Neural cell (in vitro differentiated cells): ENCODE data around the gene NXNL2. TPM values are rescaled to one million over a fixed set of nuclear protein-coding genes. Genes with fewer than 3 reads are reported as not detected.

Experiments used
- H2AFZ ChIP-seq: fragments of 200-600, 300-800 bp; sonication (generic), shearing (Covaris generic); 2 replicates; pipeline ENCODE4 v1.6.0; 2014; ENCODE audit warnings: low read depth, mild to moderate bottlenecking, antibody characterized with exemption, low read length, moderate library complexity
- H3F3A ChIP-seq: fragments of 200-600 bp; shearing (Covaris generic); 2 replicates; pipeline ENCODE4 v1.6.1; 2016; ENCODE audit warnings: mild to moderate bottlenecking, moderate library complexity, mixed read lengths, antibody characterized with exemption, low read length; ENCODE audit not compliant: insufficient read depth, poor library complexity, severe bottlenecking
- H3K27ac ChIP-seq: fragments of 200-600, 300-800 bp; sonication (generic), shearing (Covaris generic); 2 replicates; pipeline ENCODE4 v1.5.1; 2014; ENCODE audit warnings: mild to moderate bottlenecking, low read length, moderate library complexity
- H3K27me3 ChIP-seq: fragments of 300-800, 200-600 bp; sonication (generic), shearing (Covaris generic); 2 replicates; pipeline ENCODE4 v1.6.0; 2014; ENCODE audit warnings: mild to moderate bottlenecking, low read depth, low read length, moderate library complexity; ENCODE audit not compliant: insufficient read depth
- H3K36me3 ChIP-seq: fragments of 300-800, 200-600 bp; sonication (generic), shearing (Covaris generic); 2 replicates; pipeline ENCODE4 v1.5.1; 2014; ENCODE audit warnings: mild to moderate bottlenecking, antibody characterized with exemption, low read length, moderate library complexity; ENCODE audit not compliant: insufficient read depth
- H3K4me2 ChIP-seq: fragments of 300-800, 200-600 bp; sonication (generic), shearing (Covaris generic); 2 replicates; pipeline ENCODE4 v1.6.0; 2014; ENCODE audit warnings: mild to moderate bottlenecking, low read length
- H3K4me3 ChIP-seq: fragments of 300-800, 200-600 bp; sonication (generic), shearing (Covaris generic); 2 replicates; pipeline ENCODE4 v1.5.1; 2014; ENCODE audit warnings: mild to moderate bottlenecking, low read length, moderate library complexity
- H3K79me2 ChIP-seq: fragments of 200-600 bp; shearing (Covaris generic); replicated peaks from 2 replicates; pipeline ENCODE4 v1.6.0; 2014; ENCODE audit warnings: mild to moderate bottlenecking, low read length, moderate library complexity; ENCODE audit not compliant: insufficient read depth
- H3K9ac ChIP-seq: fragments of 300-800, 200-600 bp; sonication (generic), shearing (Covaris generic); 2 replicates; pipeline ENCODE4 v1.6.1; 2016; ENCODE audit warnings: mild to moderate bottlenecking, low read length, mixed read lengths
- H3K9me2 ChIP-seq: fragments of 200-600 bp; shearing (Covaris generic); 2 replicates; pipeline ENCODE4 v1.6.1; 2016; ENCODE audit warnings: mild to moderate bottlenecking, low read length, mixed read lengths; ENCODE audit not compliant: insufficient read depth
- H3K9me3 ChIP-seq: fragments of 200-600, 300-800 bp; sonication (generic), shearing (Covaris generic); 2 replicates; pipeline ENCODE4 v1.6.1; 2016; ENCODE audit warnings: mild to moderate bottlenecking, mixed run types, low read length, moderate library complexity, mixed read lengths
- H4K20me1 ChIP-seq: fragments of 200-600 bp; shearing (Covaris generic); 2 replicates; pipeline ENCODE4 v1.6.1; 2016; ENCODE audit warnings: mild to moderate bottlenecking, mixed run types; ENCODE audit not compliant: insufficient read depth
- CTCF ChIP-seq: fragments of 450-650 bp; IDR thresholded peaks from 2 replicates; pipeline ENCODE4 v1.5.1; 2014; ENCODE audit warnings: antibody characterized with exemption, mild to moderate bottlenecking, moderate library complexity; ENCODE audit not compliant: poor library complexity, severe bottlenecking
- EP300 ChIP-seq: fragments of 450-650 bp; conservative IDR thresholded peaks from 2 replicates; pipeline ENCODE4 v1.6.1; 2014; ENCODE audit warnings: antibody characterized with exemption, mild to moderate bottlenecking, moderate library complexity; ENCODE audit not compliant: poor library complexity, severe bottlenecking
- EZH2 ChIP-seq: fragments of 200-600, 300-800 bp; shearing (Covaris generic), sonication (generic); IDR thresholded peaks from 2 replicates; pipeline ENCODE4 v1.6.1; 2014; ENCODE audit warnings: antibody characterized with exemption, low read length, borderline replicate concordance, mild to moderate bottlenecking; ENCODE audit not compliant: insufficient read depth, poor library complexity, severe bottlenecking
- MXI1 ChIP-seq: fragments of 450-650 bp; conservative IDR thresholded peaks from 2 replicates; pipeline ENCODE4 v1.6.1; 2014; ENCODE audit warnings: antibody characterized with exemption, mild to moderate bottlenecking; ENCODE audit not compliant: poor library complexity, severe bottlenecking
- POLR2AphosphoS5 ChIP-seq: IDR thresholded peaks from 2 replicates; pipeline ENCODE4 v1.6.1; 2012
- RAD21 ChIP-seq: fragments of 450-650 bp; conservative IDR thresholded peaks from 2 replicates; pipeline ENCODE4 v1.6.1; 2014; ENCODE audit warnings: antibody characterized with exemption, mild to moderate bottlenecking, moderate library complexity
- REST ChIP-seq: IDR thresholded peaks from 2 replicates; pipeline ENCODE4 v1.6.1; 2012; ENCODE audit warnings: borderline replicate concordance
- SMC3 ChIP-seq: fragments of 450-650 bp; conservative IDR thresholded peaks from 2 replicates; pipeline ENCODE4 v1.6.1; 2014; ENCODE audit warnings: antibody characterized with exemption, mild to moderate bottlenecking, moderate library complexity; ENCODE audit not compliant: poor library complexity
- TAF1 ChIP-seq: IDR thresholded peaks from 2 replicates; pipeline ENCODE4 v1.6.1; 2012; ENCODE audit warnings: low read depth
- polyA plus RNA-seq: library from polyadenylated mRNA; depleted of rRNA; stranded (reverse); fragments of >200 nt; gene quantifications from 2 replicates; pipeline ENCODE4 v1.2.3, GENCODE V29; 2014

NXNL2 gene
- polyA plus RNA-seq, 1 donor from 2014 or later, result 0.51 TPM

- no peaks in the 10 kb centered on the region for H3K36me3 ChIP-seq
- no peaks in the 10 kb centered on the region for H3K79me2 ChIP-seq
- no peak overlapping the region for H2AFZ ChIP-seq
- H3K9ac ChIP-seq, result no peak overlapping the region
- H3F3A ChIP-seq, result no peaks in the 10 kb centered on the region
- no peak overlapping the region for H3K4me3 ChIP-seq
- no peak overlapping the region for H3K4me2 ChIP-seq
- H3K9me3 ChIP-seq, result no peaks in the 10 kb centered on the region
- no peaks in the 10 kb centered on the region for H3K9me2 ChIP-seq
- H4K20me1 ChIP-seq, result no peaks in the 10 kb centered on the region
- no peak overlapping the region for H3K27ac ChIP-seq
- no peak for TF ChIP-seq RAD21
- TF ChIP-seq SMC3, result no peak
- TF ChIP-seq TAF1, result no peak
- no peak for TF ChIP-seq REST
- no peak for TF ChIP-seq POLR2AphosphoS5
- TF ChIP-seq EZH2, result no peak
- no peak for TF ChIP-seq EP300
- no peak for TF ChIP-seq CTCF
- H3K27me3 ChIP-seq, result no peaks in the 10 kb centered on the region
Observed at GRCh38 chr9:88580961-88581360, 46.0 kb downstream of the NXNL2 start.

- Histone ChIP-seq H3F3A (no peaks in the 10 kb centered on the region), H3K79me2 (no peaks in the 10 kb centered on the region), H3K9me2 (no peaks in the 10 kb centered on the region), H3K4me3 (no peak overlapping the region), H3K36me3 (no peaks in the 10 kb centered on the region), H2AFZ (no peak overlapping the region), H4K20me1 (no peaks in the 10 kb centered on the region), H3K27ac (no peak overlapping the region), H3K9ac (no peak overlapping the region), H3K27me3 (no peaks in the 10 kb centered on the region), H3K9me3 (no peaks in the 10 kb centered on the region), H3K4me2 (no peak overlapping the region)
- no peak for TF ChIP-seq REST
- TF ChIP-seq EZH2, result no peak
- TF ChIP-seq EP300, result no peak
- TF ChIP-seq SMC3, result no peak
- no peak for TF ChIP-seq POLR2AphosphoS5
- TF ChIP-seq RAD21, result no peak
- no peak for TF ChIP-seq MXI1
Observed at GRCh38 chr9:88583901-88584596, 49.1 kb downstream of the NXNL2 start.
